Activated naive CD4-positive, alpha-beta T cell treated with Interleukin-2 at 50 U/mL for 16 hours (primary cell): ENCODE measurements around the gene VWA5A.

ENCODE experiments used
- DNase-seq: peaks from one replicate; pipeline ENCODE4 v3.0.0-alpha.2; 2020

The VWA5A gene

GRCh38 chr11:124172101-124172500 lies 56.9 kb downstream of the VWA5A start:
- DNase-seq = no peak

- no peak for DNase-seq
These were observed 57.3 kb downstream of the VWA5A start for GRCh38 chr11:124172599-124172998.

- no peak for DNase-seq
These were observed 58.8 kb downstream of the VWA5A start for GRCh38 chr11:124174001-124174583.

- no peak for DNase-seq
These were observed 61.9 kb downstream of the VWA5A start for GRCh38 chr11:124176925-124177715.

- DNase-seq = no peak
These were observed 64.1 kb downstream of the VWA5A start for GRCh38 chr11:124179310-124179709.

- DNase-seq = no peak
These were observed 67.8 kb downstream of the VWA5A start, which contains the start of gene OR10D3 for GRCh38 chr11:124183068-124183467. OR10D3 (plus strand) TSS chr11:124183345; CDS start chr11:124185270, 1,925 bp downstream.

GRCh38 chr11:124190298-124191139 lies 75.3 kb downstream of the VWA5A start:
- DNase-seq = no peak

- DNase-seq = no peak
These were observed 78.2 kb downstream of the VWA5A start for GRCh38 chr11:124193221-124194010.

GRCh38 chr11:124194293-124195188 lies 79.3 kb downstream of the VWA5A start:
- DNase-seq = no peak

- peak; percentile 26 for DNase-seq
These were observed 80.0 kb downstream of the VWA5A start for GRCh38 chr11:124195189-124195734.
